OCI-M2 (cell line): ENCODE data around the gene TCERG1L.

Experiments used
- DNase-seq: peaks from one replicate; lab custom pipeline; 2025; ENCODE audit not compliant: unreplicated experiment; lab: John Stamatoyannopoulos, UW

TCERG1L gene

DNA sequence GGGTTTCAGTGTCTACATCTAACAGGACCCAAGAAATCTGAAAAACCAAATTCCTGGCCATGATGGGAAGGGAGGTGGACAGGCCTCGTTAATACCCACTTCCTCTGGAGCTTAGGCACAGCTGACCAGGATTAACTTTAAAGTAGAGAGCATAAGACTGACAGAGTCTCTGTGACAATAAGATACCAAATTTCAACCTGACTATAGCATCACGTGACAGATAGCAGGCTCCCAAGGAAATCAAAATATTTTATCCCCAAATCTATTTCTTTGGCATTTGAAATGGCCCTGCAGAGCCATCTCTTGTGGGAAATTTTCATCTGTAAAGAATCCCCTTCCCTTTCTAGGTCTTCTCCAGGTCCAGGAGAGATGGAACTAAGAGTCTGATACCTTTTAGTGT is 258.3 kb downstream of the TCERG1L start:
- DNase-seq = no peak

DNA sequence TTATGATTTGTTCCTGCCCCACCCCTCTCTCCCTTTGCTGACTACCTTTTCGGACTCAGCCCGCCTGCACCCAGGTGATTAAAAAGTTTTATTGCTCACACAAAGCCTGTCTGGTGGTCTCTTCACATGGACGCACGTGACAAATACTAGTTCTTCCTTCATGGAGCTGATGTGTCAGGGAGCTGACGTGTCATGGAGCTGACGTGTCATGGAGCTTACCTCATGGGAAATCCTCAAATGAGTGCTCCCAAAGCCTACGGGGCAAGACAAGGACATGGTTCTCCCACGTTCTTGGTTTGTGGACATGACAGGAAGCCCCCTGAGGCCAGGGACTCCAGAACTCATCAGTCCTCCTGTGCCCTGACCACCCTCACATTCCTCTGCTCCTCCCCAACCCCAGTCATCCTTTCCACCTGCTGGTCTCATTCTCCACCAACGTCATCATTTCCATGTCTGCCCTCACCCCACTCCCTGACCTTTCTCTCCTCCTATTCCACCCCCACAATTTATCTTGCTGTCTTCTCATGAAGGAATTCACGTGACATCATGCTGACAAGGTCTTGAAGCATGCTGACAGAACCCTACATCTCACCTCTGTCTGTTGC is 261.3 kb downstream of the TCERG1L start:
- no peak for DNase-seq

DNA sequence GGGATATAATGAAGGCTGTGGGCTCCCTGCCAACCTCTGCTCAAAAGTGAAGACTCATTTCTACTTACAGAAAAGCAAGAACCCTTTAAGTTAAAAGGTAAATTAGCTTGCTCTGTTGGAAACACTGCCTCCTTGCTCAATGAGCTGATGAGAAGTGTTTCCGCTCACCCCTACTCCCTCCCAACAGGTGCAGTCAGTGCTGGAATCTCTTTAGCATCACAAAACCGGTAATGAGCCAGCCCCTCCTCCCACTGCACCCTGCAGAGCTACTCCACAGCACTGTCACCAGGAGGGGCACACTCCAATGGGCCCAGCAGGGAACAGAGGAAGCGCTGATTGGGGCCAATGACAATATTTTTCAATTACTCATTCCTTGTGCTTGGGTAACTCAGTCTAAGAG is 262.5 kb downstream of the TCERG1L start:
- DNase-seq = no peak

DNA sequence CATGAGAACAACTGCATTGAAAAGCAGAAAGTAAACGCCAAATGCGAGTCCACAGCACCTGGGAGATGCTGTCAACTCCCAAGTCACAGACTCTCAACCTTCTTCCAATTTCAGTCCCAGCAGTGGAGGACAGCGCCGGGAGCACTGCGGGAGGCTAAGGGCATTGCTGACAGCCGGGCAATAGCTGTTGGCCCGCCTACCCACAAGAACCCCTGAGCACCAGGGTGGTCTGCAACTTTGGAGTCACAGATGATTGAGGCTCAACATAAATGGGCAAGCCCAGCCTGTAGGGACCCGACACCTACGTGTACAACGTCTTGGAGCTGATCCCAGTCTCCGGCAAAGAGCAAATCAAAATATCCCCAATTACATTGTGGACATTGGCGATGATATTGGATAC is 262.9 kb downstream of the TCERG1L start:
- no peak for DNase-seq

DNA sequence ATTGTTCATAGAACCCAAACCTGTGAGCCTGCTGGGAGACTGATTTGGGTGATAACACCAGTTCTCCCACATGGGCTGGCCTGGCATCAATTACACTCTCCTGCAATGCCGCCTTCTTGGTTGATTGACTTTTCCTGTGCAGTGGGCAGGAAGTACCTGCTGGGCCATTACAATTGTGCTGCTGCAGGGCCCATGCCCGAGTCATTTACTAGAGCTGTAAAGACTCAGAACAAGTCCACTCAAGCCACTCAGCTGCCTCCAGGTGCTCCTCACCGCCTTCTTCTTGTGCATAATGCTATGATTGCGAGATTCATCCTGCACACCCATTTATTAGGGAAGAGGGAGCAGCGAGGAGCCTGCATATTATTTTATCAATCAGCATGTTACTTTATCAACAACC is 264.0 kb downstream of the TCERG1L start:
- no peak for DNase-seq

DNA sequence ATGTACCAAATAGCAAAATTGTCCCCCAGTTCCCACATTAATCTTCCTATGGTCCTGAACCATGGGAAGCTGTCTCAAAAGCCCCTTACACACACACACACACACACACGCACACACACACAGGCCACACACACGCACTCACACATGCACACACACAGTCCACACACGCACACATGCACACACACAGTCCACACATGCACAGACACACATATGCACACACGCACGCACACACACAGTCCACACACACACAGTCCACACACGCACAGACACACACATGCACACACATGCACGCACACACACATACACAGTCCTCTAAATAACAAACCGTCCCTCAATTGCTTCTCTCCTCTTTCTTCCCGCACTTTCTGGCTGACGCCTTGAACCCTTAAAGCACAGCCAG is 265.3 kb downstream of the TCERG1L start:
- DNase-seq = no peak

DNA sequence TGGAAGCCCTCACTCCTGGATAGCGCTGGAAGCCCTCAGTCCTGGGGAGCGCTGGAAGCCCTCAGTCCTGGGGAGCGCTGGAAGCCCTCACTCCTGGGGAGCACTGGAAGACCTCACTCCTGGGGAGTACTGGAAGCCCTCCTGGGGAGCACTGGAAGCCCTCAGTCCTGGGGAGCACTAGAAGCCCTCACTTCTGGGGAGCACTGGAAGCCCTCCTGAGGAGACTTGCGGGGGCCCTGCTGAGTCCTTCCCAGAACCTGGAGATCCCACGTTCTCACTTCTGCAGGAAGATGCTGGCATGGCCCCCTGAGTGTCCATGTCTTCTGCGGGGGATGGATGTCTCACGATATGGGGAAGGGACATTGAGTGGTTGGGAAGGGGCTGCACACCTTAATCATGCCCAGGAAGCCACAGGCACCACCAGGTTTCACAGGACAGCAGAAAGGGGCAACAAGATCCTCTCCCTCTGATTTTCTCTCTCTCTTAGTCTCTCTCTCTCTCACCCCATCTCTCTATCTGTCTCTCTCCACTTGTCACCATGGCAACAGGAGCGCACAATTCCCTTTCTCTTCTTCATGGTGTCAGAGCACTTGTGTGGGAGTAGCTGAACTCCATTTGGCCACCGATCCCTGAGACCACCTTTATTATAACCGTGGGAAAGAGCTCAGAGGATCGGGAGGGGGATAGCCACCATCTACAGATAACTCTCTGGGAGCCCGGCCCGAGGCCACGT is 267.0 kb downstream of the TCERG1L start:
- no peak for DNase-seq

DNA sequence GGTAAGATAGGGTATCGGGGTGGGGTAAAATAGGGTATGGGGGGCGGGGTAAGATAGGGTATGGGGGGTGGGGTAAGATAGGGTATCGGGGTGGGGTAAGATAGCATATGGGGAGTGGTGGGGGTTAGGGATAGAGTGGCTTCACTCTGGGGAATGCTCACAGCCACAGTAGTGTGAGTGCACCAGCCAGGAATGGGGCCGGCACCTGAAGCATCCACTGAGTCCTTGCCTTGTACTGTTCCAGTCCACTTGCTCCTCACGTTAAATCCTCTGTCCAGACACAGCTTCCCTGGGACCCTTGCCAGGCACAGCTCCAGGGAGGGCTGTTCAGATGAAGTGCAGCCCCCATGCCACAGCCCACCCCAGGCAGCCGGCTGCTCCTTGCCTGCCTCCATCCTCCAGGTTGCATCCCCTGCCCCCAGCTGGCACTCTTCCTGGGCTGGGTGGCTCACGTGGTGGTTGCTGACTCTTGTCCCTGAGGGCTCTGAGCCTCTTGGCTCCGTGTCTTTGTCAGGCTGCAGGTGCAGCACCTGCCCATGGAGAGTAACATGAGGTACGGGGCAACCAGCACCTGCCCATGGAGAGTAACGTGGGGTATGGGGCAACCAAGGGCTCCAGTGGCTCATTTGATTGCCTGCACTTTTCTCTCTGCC is 268.4 kb downstream of the TCERG1L start:
- DNase-seq = no peak
